Upper lobe of left lung (tissue), 4 donors: ENCODE measurements around the gene ZNF628.

Experiments
- EP300 ChIP-seq, 4 donors: sonication (generic); formaldehyde crosslinking; IDR thresholded peaks; one replicate each; pipeline ENCODE4 v1.5.1; 2017; ENCODE audit warnings: antibody characterized with exemption in 4 of 4, control low read depth in 2 of 4
- POLR2A ChIP-seq, 4 donors: fragments of 450-650 bp; IDR thresholded peaks; one replicate each; pipeline ENCODE4 v1.5.1; 2016 to 2017; ENCODE audit warnings: antibody characterized with exemption in 4 of 4, mild to moderate bottlenecking in 2 of 4
- POLR2AphosphoS5 ChIP-seq, 2 donors: sonication (generic); formaldehyde crosslinking; IDR thresholded peaks; one replicate each; pipeline ENCODE4 v1.5.1; 2017; ENCODE audit warnings: antibody characterized with exemption in 2 of 2
- TF ChIP-seq, protein P1 (sequence below), 6 experiments: fragments of 450-650 bp in 4 of 6; fragments of 200-600 bp in 2 of 6; sonication (generic) in 2 of 6; IDR thresholded peaks; one replicate each; pipeline ENCODE4 v1.5.1; 2016 to 2019; ENCODE audit warnings: antibody characterized with exemption in 6 of 6

DNA sequence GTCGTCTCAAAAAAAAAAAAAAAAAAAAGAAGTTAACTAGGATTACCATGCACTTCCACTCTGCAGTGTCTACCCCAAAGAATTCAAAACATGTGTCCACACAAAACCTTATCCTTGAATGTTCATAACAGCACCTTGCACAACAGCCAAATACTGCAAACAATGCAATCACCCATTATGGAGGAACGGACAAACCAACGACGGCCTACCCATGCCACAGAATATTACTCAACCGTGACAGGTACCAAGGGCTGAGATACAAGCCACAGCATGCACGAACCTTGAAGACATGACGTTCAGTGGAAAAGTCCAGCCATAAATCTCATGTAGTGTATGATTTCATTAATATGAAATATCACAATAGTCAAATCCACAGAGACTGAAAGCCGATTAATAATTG lies 30.4 kb upstream of the ZNF628 start:
- TF ChIP-seq, protein P1, sequence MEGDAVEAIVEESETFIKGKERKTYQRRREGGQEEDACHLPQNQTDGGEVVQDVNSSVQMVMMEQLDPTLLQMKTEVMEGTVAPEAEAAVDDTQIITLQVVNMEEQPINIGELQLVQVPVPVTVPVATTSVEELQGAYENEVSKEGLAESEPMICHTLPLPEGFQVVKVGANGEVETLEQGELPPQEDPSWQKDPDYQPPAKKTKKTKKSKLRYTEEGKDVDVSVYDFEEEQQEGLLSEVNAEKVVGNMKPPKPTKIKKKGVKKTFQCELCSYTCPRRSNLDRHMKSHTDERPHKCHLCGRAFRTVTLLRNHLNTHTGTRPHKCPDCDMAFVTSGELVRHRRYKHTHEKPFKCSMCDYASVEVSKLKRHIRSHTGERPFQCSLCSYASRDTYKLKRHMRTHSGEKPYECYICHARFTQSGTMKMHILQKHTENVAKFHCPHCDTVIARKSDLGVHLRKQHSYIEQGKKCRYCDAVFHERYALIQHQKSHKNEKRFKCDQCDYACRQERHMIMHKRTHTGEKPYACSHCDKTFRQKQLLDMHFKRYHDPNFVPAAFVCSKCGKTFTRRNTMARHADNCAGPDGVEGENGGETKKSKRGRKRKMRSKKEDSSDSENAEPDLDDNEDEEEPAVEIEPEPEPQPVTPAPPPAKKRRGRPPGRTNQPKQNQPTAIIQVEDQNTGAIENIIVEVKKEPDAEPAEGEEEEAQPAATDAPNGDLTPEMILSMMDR (IDR thresholded peaks at IDR 0.05) = no peak
- TF ChIP-seq POLR2AphosphoS5 (IDR thresholded peaks at IDR 0.05) (no peak), EP300 (IDR thresholded peaks at IDR 0.05) (no peak), POLR2A (IDR thresholded peaks at IDR 0.05) (no peak)
